Loucy (cell line): Measurements from ENCODE around the gene DDX49.

Experiments
- H2AFZ ChIP-seq: fragments of 200-600 bp; sonication (generic); 2 replicates; pipeline ENCODE4 v1.6.0; 2016; ENCODE audit warnings: antibody characterized with exemption, mild to moderate bottlenecking, low read length, moderate library complexity
- H3F3A ChIP-seq: fragments of 200-600 bp; 2 replicates; pipeline ENCODE4 v1.6.0; 2016; ENCODE audit warnings: antibody characterized with exemption, low read depth, mild to moderate bottlenecking
- H3K27me3 ChIP-seq: fragments of 200-600 bp; sonication (generic); 2 replicates; pipeline ENCODE4 v1.6.1; 2014; ENCODE audit warnings: low read length, mild to moderate bottlenecking; ENCODE audit not compliant: insufficient read depth, poor library complexity, severe bottlenecking
- H3K36me3 ChIP-seq: fragments of 200-600 bp; sonication (generic); 2 replicates; pipeline ENCODE4 v1.6.1; 2016; ENCODE audit warnings: low read length; ENCODE audit not compliant: insufficient read depth
- H3K4me1 ChIP-seq: fragments of 200-600 bp; sonication (generic); 2 replicates; pipeline ENCODE4 v1.5.1; 2014; ENCODE audit warnings: low read length, mild to moderate bottlenecking; ENCODE audit not compliant: insufficient read depth, poor library complexity, severe bottlenecking
- H3K4me2 ChIP-seq: fragments of 200-600 bp; sonication (generic); 2 replicates; pipeline ENCODE4 v1.6.0; 2014; ENCODE audit warnings: antibody characterized with exemption, low read length, low read depth, mild to moderate bottlenecking; ENCODE audit not compliant: poor library complexity, severe bottlenecking
- H3K4me3 ChIP-seq: fragments of 200-600 bp; sonication (generic); 2 replicates; pipeline ENCODE4 v1.5.1; 2014; ENCODE audit warnings: low read length, mild to moderate bottlenecking, mixed read lengths; ENCODE audit not compliant: poor library complexity, severe bottlenecking
- H3K79me2 ChIP-seq: fragments of 200-600 bp; sonication (generic); 2 replicates; pipeline ENCODE4 v1.6.1; 2014; ENCODE audit warnings: low read length; ENCODE audit not compliant: insufficient read depth
- H3K9ac ChIP-seq: fragments of 200-600 bp; sonication (generic); 2 replicates; pipeline ENCODE4 v1.6.0; 2014; ENCODE audit warnings: mild to moderate bottlenecking, low read depth, low read length, moderate library complexity; ENCODE audit not compliant: poor library complexity, severe bottlenecking
- H3K9me2 ChIP-seq: fragments of 200-600 bp; sonication (generic); replicated peaks from 2 replicates; pipeline ENCODE4 v1.6.1; 2016; ENCODE audit warnings: low read depth, low read length, mixed read lengths
- H3K9me3 ChIP-seq: fragments of 200-600 bp; sonication (generic); 2 replicates; pipeline ENCODE4 v1.6.1; 2014; ENCODE audit warnings: mild to moderate bottlenecking, antibody characterized with exemption, low read length, low read depth; ENCODE audit not compliant: insufficient read depth
- H4K20me1 ChIP-seq: fragments of 200-600 bp; sonication (generic); 2 replicates; pipeline ENCODE4 v1.6.0; 2014; ENCODE audit warnings: antibody characterized with exemption, low read length, mild to moderate bottlenecking; ENCODE audit not compliant: insufficient read depth, poor library complexity, severe bottlenecking
- CTCF ChIP-seq: fragments of 200-600 bp; sonication (generic); conservative IDR thresholded peaks from 2 replicates; pipeline ENCODE4 v1.5.1; 2014; ENCODE audit warnings: mild to moderate bottlenecking, antibody characterized with exemption, low read length
- EZH2phosphoT487 ChIP-seq: fragments of 200-600 bp; IDR thresholded peaks from 2 replicates; pipeline ENCODE4 v1.6.1; 2018; ENCODE audit warnings: antibody characterized with exemption, mild to moderate bottlenecking, moderate library complexity, borderline replicate concordance

Gene DDX49

GRCh38 chr19:18960370-18960769 is 40.9 kb downstream of the DDX49 start:
- Histone ChIP-seq H3K27me3 (no peaks in the 10 kb centered on the region), H3K4me3 (no peak overlapping the region), H3K9ac (no peak overlapping the region)

GRCh38 chr19:18961767-18962620 is 42.5 kb downstream of the DDX49 start:
- no peak overlapping the region for H3K4me2 ChIP-seq
- H3K4me3 ChIP-seq, result no peak overlapping the region
- H3K9me2 ChIP-seq, result no peaks in the 10 kb centered on the region
- no peaks in the 10 kb centered on the region for H3K36me3 ChIP-seq
- H3K9me3 ChIP-seq, result no peaks in the 10 kb centered on the region
- H3F3A ChIP-seq, result no peaks in the 10 kb centered on the region
- H3K9ac ChIP-seq, result no peak overlapping the region
- H3K4me1 ChIP-seq, result peaks cover 3% of the 10 kb centered on the region
- H3K79me2 ChIP-seq, result no peaks in the 10 kb centered on the region
- TF ChIP-seq EZH2phosphoT487 (no peak), CTCF (no peak)
- no peaks in the 10 kb centered on the region for H3K27me3 ChIP-seq
- no peak overlapping the region for H2AFZ ChIP-seq
- no peaks in the 10 kb centered on the region for H4K20me1 ChIP-seq

More at GRCh38 chr19:18960370-18960769, 40.9 kb downstream of the DDX49 start:
- H3K4me2 ChIP-seq, result no peak overlapping the region
- no peaks in the 10 kb centered on the region for H3K9me2 ChIP-seq
- H3K4me1 ChIP-seq, result no peaks in the 10 kb centered on the region
- no peak overlapping the region for H2AFZ ChIP-seq
- TF ChIP-seq CTCF (no peak), EZH2phosphoT487 (no peak)
- H3K36me3 ChIP-seq, result no peaks in the 10 kb centered on the region
- no peaks in the 10 kb centered on the region for H4K20me1 ChIP-seq
- H3K79me2 ChIP-seq, result no peaks in the 10 kb centered on the region
- no peaks in the 10 kb centered on the region for H3K9me3 ChIP-seq
- H3F3A ChIP-seq, result no peaks in the 10 kb centered on the region

GRCh38 chr19:18964121-18964520 is 44.6 kb downstream of the DDX49 start:
- Histone ChIP-seq H3K9me3 (no peaks in the 10 kb centered on the region), H3F3A (no peaks in the 10 kb centered on the region), H2AFZ (no peak overlapping the region), H3K4me2 (no peak overlapping the region), H3K9ac (no peak overlapping the region), H3K27me3 (no peaks in the 10 kb centered on the region), H3K79me2 (no peaks in the 10 kb centered on the region), H3K4me3 (no peak overlapping the region), H3K36me3 (no peaks in the 10 kb centered on the region), H4K20me1 (no peaks in the 10 kb centered on the region), H3K4me1 (peaks cover 3% of the 10 kb centered on the region), H3K9me2 (no peaks in the 10 kb centered on the region)
- TF ChIP-seq CTCF, result no peak
